ENCODE measurements around the gene CDX1.

DNA sequence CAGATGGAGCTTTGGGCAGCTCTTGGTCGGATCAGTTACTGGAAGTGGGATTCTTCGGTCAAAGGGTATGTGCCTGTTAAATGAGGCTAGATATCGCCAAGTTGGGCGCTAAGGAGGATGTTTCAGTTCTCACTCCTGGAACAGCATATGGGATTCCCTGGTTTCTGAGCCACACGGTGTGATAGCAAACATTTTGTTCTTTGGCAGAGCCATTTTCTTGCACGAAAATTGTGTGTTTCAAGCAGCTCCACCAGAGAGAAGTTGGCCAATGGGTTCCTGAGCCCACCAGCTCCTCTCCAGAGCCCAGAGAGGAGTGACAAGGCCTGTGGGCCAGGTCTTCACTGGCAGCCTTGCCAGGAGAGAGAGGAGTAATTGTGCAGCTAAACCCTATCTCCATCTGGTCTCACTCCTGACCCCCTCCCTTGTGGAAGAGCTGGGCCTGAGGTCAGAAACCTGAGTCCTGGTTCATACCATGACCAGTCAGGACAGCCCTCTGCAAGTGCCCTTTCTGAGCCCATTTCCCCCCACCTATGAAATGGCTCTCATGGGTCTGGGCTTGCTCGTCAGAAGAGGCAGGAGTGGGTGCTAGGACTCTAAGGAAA lies 12.5 kb downstream of the CDX1 start:
- TF ChIP-seq TAF1 (IDR thresholded peaks at IDR 0.05; ENCODE audit: low read depth, low read length) (no peak), SPI1 (IDR thresholded peaks at IDR 0.05; ENCODE audit: low read depth, low read length) (no peak), POLR2A (IDR thresholded peaks at IDR 0.05; ENCODE audit: low read depth, low read length) (no peak), POU2F2 (IDR thresholded peaks at IDR 0.05; ENCODE audit: low read depth, low read length) (no peak), POLR2AphosphoS5 (IDR thresholded peaks at IDR 0.05; ENCODE audit: low read depth, low read length) (no peak)

Data from GM12891 (cell line).